ENCODE data around the gene ZFPL1. TPM values are rescaled to one million over a fixed set of nuclear protein-coding genes. Genes with fewer than 3 reads are reported as not detected.
A peak's percentile ranks its signal among the peaks of the same experiment; 100 is the strongest.

The ZFPL1 gene
- total and polyA plus RNA-seq, 8 donors, result 15.2 to 52.1 (median 18.3) TPM

GRCh38 chr11:65124480-65125196 lies 40.6 kb downstream of the ZFPL1 start:
- no peaks in the 10 kb centered on the region for H3K27me3 ChIP-seq
- no peak for FAIRE-seq
- peak in 1 of 6 donors; percentile 2 for DNase-seq
- no peak overlapping the region for H3K4me3 ChIP-seq
- H3K36me3 ChIP-seq, result peaks cover 7 to 52% (median 41%) of the 10 kb centered on the region in 3 donors
- intact Hi-C loops (cut with DNase I), result no loop called here
- peaks cover 3 to 13% (median 7%) of the 10 kb centered on the region in 3 donors for H3K4me1 ChIP-seq
- no peak for TF ChIP-seq CTCF (IDR thresholded peaks at IDR 0.05)
- H3K27ac ChIP-seq, result no peak overlapping the region
- no peak for ATAC-seq
- H3K9me3 ChIP-seq, result no peaks in the 10 kb centered on the region
- 82 to 85% methylated on average over 5 of the region's 5 CpGs for WGBS, 2 donors

DNA sequence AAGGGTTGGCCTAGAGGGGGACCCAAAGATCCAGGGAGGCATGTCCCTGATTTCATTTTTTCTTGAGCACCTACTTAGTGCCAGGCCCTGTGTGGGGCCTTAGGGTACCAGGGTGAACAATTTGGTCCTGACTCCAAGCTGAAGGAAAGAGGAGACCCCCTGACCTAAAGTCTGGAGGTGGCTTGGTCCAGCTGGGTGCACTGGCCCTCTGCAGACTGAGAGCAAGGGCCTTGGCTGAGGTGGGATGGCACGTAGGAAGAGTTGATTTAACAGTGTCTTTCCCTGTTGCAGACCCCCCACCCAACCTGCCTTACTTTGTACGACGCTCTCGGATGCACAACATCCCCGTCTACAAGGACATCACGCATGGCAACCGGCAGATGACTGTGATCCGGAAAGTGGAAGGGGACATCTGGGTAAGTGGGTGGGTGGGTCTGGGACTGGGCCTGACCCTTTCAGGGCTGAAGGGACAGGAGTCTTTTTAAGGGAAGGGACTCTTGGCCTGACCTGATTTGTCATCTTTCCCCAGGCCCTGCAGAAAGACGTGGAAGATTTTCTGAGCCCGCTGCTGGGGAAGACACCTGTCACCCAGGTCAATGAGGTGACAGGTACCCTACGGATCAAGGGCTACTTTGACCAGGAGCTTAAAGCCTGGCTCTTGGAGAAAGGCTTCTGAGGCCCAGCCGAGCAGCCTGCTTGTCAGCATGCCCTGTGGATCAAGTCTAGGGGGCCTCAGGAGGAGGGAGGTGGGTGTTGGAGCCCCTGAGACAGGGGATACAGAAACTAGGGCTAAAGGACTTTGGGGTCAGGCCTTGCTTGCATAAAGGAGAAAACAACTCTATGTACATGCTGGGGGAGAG lies 41.4 kb downstream of the ZFPL1 start:
- 82 to 83% methylated on average over 12 of the region's 12 CpGs for WGBS, 2 donors
- intact Hi-C loops (cut with DNase I), result no loop called here
- H3K4me3 ChIP-seq, result no peak overlapping the region
- H3K36me3 ChIP-seq, result peaks cover 6 to 55% (median 47%) of the 10 kb centered on the region in 3 donors
- H3K9me3 ChIP-seq, result no peaks in the 10 kb centered on the region
- peaks cover 3 to 13% (median 7%) of the 10 kb centered on the region in 3 donors for H3K4me1 ChIP-seq
- DNase-seq (peak in 1 of 6 donors; percentile 20), ATAC-seq (no peak), FAIRE-seq (no peak)
- no peaks in the 10 kb centered on the region for H3K27me3 ChIP-seq
- TF ChIP-seq CTCF (IDR thresholded peaks at IDR 0.05), result no peak
- H3K27ac ChIP-seq, result no peak overlapping the region

DNA sequence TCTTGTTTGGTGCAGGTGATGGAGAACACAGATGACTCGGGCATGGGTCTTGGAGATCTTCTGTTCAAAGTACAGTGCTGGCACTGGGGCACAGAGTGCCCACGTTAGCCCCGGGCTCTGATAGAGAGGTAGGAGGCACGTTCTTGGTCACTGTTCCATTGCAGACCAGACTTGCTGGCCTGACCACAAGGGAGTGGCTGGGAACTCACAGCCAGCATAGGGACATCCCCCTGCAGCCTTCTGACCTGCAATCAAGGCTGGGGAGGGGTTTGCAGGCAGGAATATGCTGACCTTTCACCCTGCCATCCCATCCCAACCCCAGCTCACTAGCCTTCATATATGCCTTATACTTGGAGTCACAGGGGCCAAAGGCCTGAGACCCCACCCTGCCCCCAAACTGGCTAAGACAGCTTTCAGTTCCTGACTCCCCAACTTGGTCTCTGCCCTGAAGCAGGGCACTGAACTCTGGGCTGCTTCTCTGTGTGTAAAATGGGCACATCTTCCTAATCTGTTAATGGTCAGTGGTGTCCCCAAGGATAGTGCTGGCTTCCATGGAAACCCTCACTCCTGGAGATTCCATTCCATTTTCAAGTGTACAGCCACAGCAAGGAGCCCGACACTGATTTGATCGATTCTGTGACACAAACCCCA lies 42.7 kb downstream of the ZFPL1 start:
- Histone ChIP-seq H3K4me3 (no peak overlapping the region), H3K9me3 (no peaks in the 10 kb centered on the region), H3K4me1 (peaks cover 0 to 10% (median 0%) of the 10 kb centered on the region in 3 donors), H3K27ac (no peak overlapping the region), H3K36me3 (peaks cover 6 to 62% (median 60%) of the 10 kb centered on the region in 3 donors), H3K27me3 (no peaks in the 10 kb centered on the region)
- DNase-seq (no peak), FAIRE-seq (no peak), ATAC-seq (no peak)
- TF ChIP-seq CTCF (IDR thresholded peaks at IDR 0.05), result no peak
- intact Hi-C loops (cut with DNase I), result no loop called here
- WGBS, 2 donors, result 59 to 78% methylated on average over 6 of the region's 6 CpGs

GRCh38 chr11:65127473-65128181 lies 43.6 kb downstream of the ZFPL1 start:
- Histone ChIP-seq H3K27ac (no peak overlapping the region), H3K36me3 (peaks cover 6 to 70% (median 61%) of the 10 kb centered on the region in 3 donors), H3K4me1 (peaks cover 0 to 18% (median 5%) of the 10 kb centered on the region in 3 donors), H3K4me3 (no peak overlapping the region), H3K27me3 (no peaks in the 10 kb centered on the region), H3K9me3 (no peaks in the 10 kb centered on the region)
- peak in 1 of 4 donors; percentile 2 for ATAC-seq
- no peak for TF ChIP-seq CTCF (IDR thresholded peaks at IDR 0.05)
- FAIRE-seq, result no peak
- no peak for DNase-seq
- intact Hi-C loops (cut with DNase I), result no loop called here
- WGBS, 2 donors, result 74 to 85% methylated on average over 12 of the region's 12 CpGs

All from pancreas (tissue), 10 donors.